KOPT-K1 (cell line): ENCODE results near the gene PYY.

Experiments
- H3K27ac ChIP-seq: fragments of 200-600 bp; sonication (generic); 2 replicates; pipeline ENCODE4 v1.5.1; 2016; ENCODE audit warnings: antibody characterized with exemption, mild to moderate bottlenecking, low read depth, low read length; ENCODE audit not compliant: poor library complexity, severe bottlenecking
- H3K36me3 ChIP-seq: fragments of 200-600 bp; sonication (generic); 2 replicates; pipeline ENCODE4 v1.5.1; 2017; ENCODE audit warnings: antibody characterized with exemption, mild to moderate bottlenecking, low read length, moderate library complexity; ENCODE audit not compliant: insufficient read depth
- H3K9me3 ChIP-seq: fragments of 200-600 bp; sonication (generic); 2 replicates; pipeline ENCODE4 v1.5.1; 2017; ENCODE audit warnings: antibody characterized with exemption, low read length, mild to moderate bottlenecking; ENCODE audit not compliant: insufficient read depth, poor library complexity, severe bottlenecking

Gene PYY

GRCh38 chr17:43905985-43906852, 47.5 kb downstream of the PYY start:
- Histone ChIP-seq H3K27ac (no peak overlapping the region), H3K36me3 (no peaks in the 10 kb centered on the region), H3K9me3 (no peaks in the 10 kb centered on the region)

DNA sequence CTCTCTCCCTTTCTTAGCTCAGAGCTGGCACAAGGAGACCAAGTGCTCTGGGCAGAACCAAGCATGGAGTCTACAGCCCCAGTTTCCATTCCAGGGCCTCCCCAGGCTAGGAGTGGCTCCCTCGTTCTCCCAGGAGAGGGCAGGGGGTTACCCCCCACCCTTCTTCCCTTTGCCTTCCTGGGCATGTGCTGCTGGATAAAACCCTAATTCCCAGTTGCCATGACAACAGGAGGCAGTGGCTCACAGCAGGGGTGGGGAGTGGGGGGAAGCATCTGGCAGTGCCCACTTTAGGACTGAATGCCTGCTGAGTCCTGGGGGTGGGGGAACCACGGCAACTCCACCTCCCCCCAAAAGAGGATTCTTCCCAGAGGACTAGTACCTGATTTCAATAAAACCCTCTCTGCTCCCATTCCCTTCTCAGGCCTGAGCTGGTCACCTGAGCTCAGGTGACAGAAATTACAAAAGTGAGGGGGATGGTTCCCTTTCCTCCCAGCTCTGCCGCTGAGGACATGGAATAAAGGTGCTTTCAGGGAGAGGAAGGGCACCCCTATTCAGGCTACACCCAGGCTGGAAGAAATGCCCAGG, 48.2 kb downstream of the PYY start:
- H3K36me3 ChIP-seq = no peaks in the 10 kb centered on the region
- no peak overlapping the region for H3K27ac ChIP-seq
- H3K9me3 ChIP-seq = no peaks in the 10 kb centered on the region
